NCI-H1092 (cell line): ENCODE measurements around the gene CLDN16.

Source experiments
- DNase-seq: peaks from one replicate; lab custom pipeline; 2025; lab: John Stamatoyannopoulos, UW

CLDN16 gene

DNA sequence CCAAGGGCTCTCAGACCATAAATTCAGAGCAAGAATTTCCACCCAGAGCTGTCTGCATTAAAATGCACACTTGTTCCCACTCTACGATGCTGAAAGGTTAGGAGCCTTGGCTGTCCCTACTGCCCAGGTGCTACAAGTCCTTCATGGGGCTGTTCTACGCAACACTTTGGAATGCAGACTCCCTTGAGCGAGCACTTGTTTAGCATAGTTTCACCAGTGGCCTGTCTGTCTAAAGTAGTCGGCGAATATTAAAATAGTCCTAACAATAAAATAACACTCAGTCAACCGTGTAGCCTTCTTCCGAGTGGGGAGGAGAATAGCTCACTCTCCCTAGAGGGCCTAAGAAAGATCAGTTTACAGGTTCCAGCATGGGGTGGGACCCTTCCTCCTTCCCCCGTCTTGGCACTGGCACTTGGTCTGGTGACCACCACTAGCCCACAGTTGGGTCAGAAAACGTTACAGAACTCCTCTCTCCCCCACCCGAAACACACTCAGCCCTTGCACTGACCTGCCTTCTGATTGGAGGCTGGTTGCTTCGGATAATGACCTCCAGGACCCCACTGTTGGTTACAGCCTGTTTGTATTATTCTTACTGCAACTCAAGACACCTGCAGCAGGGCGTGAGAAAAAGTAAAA lies at the start of gene CLDN16:
TSS of gene CLDN16 (plus strand) at position 586 of the 636 bp plus-strand sequence. CDS start 167 bp downstream, outside the sequence.
- DNase-seq = no peak

DNA sequence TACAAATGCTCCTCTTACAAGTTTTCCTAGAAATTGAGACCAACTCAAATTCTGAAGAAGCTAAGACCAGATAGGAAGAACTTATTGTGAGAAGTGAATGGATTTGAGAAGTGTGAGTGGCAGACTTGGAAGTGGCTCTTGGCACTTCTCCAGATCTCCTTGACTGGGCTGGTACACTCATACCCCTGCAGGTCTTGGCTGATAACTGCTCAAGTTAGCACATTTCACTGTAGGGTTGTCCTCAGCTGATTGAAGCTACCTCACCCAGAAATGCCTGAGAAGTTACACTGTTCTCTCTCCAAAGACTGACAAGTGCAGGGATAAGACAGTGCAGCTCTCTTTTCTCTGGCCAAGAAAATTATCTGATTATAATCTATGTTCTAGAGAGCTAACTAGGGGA lies 49.2 kb upstream of the CLDN16 start:
- DNase-seq = no peak

- DNase-seq = no peak
Observed at GRCh38 chr3:190339130-190339529, 48.8 kb upstream of the CLDN16 start.

DNA sequence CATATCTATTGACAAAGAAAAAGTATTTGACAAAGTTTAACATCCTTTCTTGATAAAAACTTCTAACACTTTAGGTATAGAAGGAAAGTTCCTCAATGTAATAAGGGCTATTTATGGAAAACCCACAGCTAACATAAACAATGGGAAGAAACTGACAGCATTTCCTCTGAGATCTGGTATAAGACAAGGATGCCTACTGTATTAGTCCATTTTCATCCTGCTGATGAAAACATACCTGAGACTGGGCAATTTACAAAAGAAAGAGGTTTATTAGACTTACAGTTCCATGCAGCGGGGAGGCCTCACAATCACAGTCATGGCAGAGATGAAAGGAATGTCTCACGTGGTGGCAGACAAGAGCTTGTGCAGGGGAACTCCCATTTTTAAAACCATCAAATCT lies 47.9 kb upstream of the CLDN16 start:
- no peak for DNase-seq

GRCh38 chr3:190345027-190345821 lies 42.7 kb upstream of the CLDN16 start:
- DNase-seq = no peak

- DNase-seq = no peak
Observed at GRCh38 chr3:190345878-190346277, 42.1 kb upstream of the CLDN16 start.

- no peak for DNase-seq
Observed at GRCh38 chr3:190346541-190346940, 41.4 kb upstream of the CLDN16 start.

- no peak for DNase-seq
Observed at GRCh38 chr3:190352861-190353457, 35.0 kb upstream of the CLDN16 start.

DNA sequence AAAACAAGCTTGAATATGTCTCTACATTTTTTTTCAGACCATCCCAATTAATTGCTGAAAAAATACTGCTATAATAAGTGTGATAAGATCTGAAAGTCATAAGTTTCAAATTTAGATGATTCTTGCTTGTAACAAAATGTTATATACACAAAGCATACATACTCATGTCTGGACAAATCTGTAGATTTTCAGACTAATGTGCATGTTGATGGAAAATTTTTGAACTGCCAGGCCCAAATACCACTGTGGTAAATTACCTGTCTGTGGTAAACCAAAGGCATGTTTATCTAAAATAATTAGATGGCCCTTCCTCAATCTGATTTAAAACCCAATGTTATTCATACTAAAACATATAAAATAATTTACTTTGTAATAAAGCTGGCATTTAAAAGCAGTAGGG lies 31.7 kb upstream of the CLDN16 start:
- DNase-seq = no peak

DNA sequence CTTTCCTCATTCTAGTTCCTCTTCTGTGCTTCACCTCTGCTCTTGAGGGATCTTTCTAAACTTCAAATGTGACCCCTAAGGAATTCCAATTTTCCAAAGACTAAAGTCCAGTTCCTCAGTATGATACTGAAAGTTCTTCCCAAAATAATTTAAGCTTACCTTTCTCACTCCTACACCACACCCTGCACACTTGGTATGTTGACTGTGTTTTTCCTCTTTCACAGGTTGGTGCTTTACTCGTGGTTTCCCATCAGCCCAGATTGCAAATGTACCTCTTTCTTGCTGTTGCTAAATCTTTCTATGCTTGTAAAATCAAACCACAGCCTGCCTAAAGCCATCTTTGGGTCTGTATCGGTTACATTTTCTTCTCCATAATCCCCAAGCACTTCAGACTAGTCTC lies 30.5 kb upstream of the CLDN16 start:
- no peak for DNase-seq

GRCh38 chr3:190359813-190360212 lies 28.1 kb upstream of the CLDN16 start:
- DNase-seq = no peak

- no peak for DNase-seq
Observed at GRCh38 chr3:190360228-190360627, 27.7 kb upstream of the CLDN16 start.

DNA sequence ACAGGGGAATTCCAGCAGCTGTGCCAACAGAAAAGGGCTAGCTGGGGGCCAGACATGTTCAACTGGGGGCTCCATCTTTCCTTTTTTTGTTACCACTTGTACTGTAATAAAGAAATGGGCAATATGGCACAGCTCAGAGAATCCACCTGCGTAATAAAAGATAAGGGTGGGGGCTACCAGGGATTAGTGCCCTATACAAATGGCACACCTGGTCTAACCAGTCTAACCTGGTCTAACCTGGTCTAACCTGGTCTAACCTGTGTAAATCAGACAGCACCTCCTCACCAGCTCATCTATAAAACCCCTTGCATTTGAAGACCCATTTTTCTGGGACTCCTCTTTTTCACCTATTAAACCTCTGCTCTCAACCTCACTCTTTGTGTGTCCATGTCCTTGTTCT lies 26.2 kb upstream of the CLDN16 start:
- DNase-seq = no peak

GRCh38 chr3:190362258-190362657 lies 25.7 kb upstream of the CLDN16 start:
- DNase-seq = no peak

GRCh38 chr3:190366133-190366532 lies 21.8 kb upstream of the CLDN16 start:
- DNase-seq = no peak

GRCh38 chr3:190368881-190369280 lies 19.1 kb upstream of the CLDN16 start:
- no peak for DNase-seq

- no peak for DNase-seq
Observed at GRCh38 chr3:190369668-190370295, 18.2 kb upstream of the CLDN16 start.

DNA sequence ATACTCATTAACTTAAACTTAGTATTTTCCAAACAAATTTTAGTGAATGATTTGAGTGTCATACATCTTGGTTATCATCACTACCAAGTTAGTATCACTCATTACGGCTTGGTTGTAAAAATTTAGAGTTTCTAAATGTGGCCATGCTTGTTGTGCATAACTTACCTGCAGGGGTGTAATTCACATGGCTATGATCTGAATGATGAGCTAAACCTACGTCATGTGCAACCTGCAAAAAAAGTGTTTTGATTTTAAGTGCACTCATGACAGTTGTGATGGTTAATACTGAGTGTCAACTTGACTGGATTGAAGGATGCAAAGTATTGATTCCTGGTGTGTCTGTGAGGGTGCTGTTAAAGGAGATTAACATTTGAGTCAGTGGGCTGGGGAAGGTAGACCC lies 17.6 kb upstream of the CLDN16 start:
- DNase-seq = no peak

DNA sequence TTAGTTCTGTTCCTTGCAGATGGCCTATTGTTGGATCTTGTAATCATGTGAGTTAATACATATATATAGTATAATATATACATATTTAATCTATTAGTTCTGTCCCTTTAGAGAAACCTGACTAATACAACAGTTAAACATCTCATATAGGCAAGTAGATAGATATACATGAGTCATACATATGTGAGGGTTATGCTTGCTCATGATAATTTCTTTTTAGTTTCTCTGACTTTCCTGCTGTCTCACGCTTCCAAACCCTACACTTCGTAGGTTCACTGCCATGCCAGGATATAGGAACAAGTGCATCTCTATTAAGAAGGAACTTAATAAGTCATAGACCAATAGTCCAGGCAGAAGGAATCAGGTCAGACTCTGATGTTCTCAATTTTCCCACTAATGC lies 16.8 kb upstream of the CLDN16 start:
- no peak for DNase-seq

DNA sequence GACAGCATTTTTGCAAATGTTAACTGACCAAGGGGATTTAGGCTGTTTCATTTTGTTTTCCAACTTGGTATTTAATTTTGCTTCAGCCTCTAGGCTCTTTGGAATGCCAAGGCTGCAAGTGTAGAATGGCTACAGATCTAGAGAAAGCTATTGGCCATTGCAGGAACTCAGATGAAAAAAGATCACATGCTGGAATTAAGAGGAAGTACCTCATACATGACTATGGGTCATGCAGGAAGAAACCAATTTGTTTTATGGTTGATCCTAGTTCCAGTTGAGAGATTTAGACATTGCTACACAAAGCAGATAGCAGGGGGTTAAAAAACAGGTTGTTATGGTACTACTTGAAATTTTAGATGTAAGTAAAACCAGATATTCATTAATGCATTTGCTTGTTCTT lies 12.7 kb upstream of the CLDN16 start:
- DNase-seq = no peak

GRCh38 chr3:190375671-190376070 lies 12.3 kb upstream of the CLDN16 start:
- DNase-seq = no peak

- no peak for DNase-seq
Observed at GRCh38 chr3:190378240-190378891, 9.6 kb upstream of the CLDN16 start.
